ENCODE measurements around the gene ADAM11.
"Not testable (repeated sequence)": the region's sequence is repeated elsewhere in the genome, so short reads cannot be mapped to it uniquely, and the experiment has no call there.

Gene ADAM11

DNA sequence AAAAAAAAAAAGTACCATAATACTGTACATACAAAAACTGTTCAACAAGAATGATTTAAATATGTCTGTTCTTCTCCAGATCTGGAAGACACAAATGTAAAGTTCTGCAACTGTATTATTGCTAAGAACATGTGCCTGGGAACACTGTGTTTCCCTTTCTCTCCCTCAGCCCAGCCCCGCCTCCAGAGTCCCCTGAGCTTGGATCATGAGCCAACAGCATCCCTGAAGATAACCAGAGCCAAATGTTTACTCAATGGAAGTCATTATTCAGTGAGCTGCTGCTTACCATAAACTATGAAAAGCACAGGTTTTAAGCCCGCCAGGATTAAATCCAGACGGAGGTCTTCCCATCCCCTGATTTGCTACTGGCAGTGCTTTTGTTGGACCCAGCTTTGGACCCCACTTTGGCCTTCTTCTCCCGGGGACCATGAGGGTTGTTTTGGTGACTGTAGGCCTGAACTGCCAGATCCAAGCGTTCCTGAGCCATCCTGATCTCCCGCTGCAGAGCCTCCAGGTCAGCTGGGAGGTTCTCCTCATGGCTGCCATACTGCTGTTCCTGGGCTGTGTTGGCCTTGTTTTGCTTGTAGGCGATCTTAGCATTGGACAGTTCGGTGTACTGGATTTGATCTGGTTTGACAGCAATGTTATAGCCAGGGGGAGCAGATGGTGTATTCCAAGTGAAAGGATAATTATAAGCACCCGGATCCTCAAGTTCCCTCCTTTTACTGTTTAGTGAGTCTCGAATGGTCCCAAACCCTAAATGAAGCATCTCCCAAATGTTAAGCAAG, 45.7 kb downstream of the ADAM11 start:
- H3K9me3 ChIP-seq (ENCODE audit: control insufficient read depth in 1 of 2, low read length in 2 of 2), result no peaks in the 10 kb centered on the region
- H3K4me3 ChIP-seq (ENCODE audit: low read depth in 1 of 2, low read length in 2 of 2), result no peak overlapping the region
- H3K27ac ChIP-seq (ENCODE audit: low read length), result peak overlapping the region; percentile 82
- H3K36me3 ChIP-seq (ENCODE audit: control insufficient read depth in 1 of 2, insufficient read depth in 2 of 2, low read length in 2 of 2), result no peaks in the 10 kb centered on the region
- H3K4me1 ChIP-seq (ENCODE audit: control insufficient read depth in 1 of 2, insufficient read depth in 2 of 2, low read length in 2 of 2), result peaks cover 7 to 36% of the 10 kb centered on the region in 2 donors
- H3K27me3 ChIP-seq (ENCODE audit: low read depth, low read length), result no peaks in the 10 kb centered on the region

DNA sequence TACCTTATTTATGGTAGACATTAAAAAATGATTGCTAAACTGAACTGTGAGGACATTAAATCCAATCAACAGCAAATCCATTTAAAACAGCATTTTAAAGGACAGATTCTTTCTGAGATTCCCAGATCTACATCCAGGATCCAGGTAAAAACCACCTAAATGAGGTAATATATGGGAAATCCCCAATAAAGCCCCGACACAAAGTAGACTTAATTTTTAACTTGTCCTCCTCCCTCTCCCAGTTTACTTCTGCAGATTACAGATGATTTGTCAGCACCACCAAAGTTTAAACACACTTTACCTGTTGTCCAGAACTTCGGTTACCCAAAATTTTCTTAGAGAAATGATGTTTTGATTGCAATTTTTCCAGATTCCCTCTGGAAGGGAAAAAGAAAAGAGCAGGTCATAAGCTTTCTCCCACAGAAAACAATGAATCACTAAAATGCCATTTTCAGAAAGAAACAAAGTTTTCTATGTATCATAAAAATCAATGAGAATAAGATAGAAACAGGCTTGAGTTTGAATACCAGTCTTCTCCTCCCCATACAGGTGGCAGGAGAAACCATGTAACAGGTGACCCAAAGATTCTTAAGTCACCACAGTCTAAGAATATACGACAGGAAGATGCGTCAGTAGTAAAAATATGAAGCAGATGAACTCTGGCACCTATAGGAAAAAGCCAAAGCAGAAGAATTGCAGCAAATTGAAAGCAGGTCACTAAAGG, 48.5 kb downstream of the ADAM11 start:
- Histone ChIP-seq H3K27ac (ENCODE audit: low read length) (peak overlapping the region; percentile 22), H3K27me3 (ENCODE audit: low read depth, low read length) (no peaks in the 10 kb centered on the region), H3K9me3 (ENCODE audit: control insufficient read depth in 1 of 2, low read length in 2 of 2) (no peaks in the 10 kb centered on the region), H3K4me1 (ENCODE audit: control insufficient read depth in 1 of 2, insufficient read depth in 2 of 2, low read length in 2 of 2) (peaks cover 7 to 36% of the 10 kb centered on the region in 2 donors), H3K36me3 (ENCODE audit: control insufficient read depth in 1 of 2, insufficient read depth in 2 of 2, low read length in 2 of 2) (no peaks in the 10 kb centered on the region), H3K4me3 (ENCODE audit: low read depth in 1 of 2, low read length in 2 of 2) (no peak overlapping the region)

DNA sequence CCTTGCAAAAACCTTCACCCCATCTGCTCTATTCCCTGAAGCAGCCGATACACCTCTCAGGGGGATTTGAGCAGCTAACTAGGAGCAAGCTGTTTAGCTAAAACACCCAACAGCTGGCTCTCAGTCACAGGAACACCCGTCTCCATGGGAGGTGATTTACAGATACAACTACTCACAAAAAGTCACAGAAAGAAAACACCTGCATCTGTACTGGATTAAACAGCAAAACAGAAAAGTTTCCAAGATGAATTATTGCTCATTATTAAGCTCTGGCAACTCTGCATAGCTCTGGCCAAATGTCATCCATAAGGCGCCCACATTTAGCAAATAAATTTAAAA, 49.0 kb downstream of the ADAM11 start:
- no peak overlapping the region for H3K4me3 ChIP-seq (ENCODE audit: low read depth in 1 of 2, low read length in 2 of 2)
- H3K4me1 ChIP-seq (ENCODE audit: control insufficient read depth in 1 of 2, insufficient read depth in 2 of 2, low read length in 2 of 2), result peaks cover 7 to 34% of the 10 kb centered on the region in 2 donors
- H3K36me3 ChIP-seq (ENCODE audit: control insufficient read depth in 1 of 2, insufficient read depth in 2 of 2, low read length in 2 of 2), result no peaks in the 10 kb centered on the region
- peak overlapping the region; percentile 22 for H3K27ac ChIP-seq (ENCODE audit: low read length)
- no peaks in the 10 kb centered on the region for H3K9me3 ChIP-seq (ENCODE audit: control insufficient read depth in 1 of 2, low read length in 2 of 2)
- no peaks in the 10 kb centered on the region for H3K27me3 ChIP-seq (ENCODE audit: low read depth, low read length)

DNA sequence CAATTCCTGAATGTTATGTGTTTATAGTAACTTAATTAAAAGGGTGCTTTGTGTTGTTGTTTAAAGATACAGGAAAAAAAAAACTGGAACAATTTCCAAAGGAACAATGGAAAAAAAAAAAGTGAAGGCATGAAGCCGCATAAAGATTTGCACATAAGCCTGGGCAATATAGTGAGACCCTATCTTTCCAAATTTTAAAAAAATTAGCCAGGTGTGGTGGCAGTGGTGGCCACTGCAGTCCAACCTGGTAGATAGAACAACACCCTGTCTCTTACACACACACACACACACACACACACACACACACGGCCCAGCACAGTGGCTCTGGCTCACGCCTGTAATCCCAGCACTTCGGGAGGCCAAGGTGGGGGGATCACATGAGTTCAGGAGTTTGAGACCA, 49.4 kb downstream of the ADAM11 start:
- Histone ChIP-seq H3K36me3 (ENCODE audit: control insufficient read depth in 1 of 2, insufficient read depth in 2 of 2, low read length in 2 of 2) (no peaks in the 10 kb centered on the region), H3K4me3 (ENCODE audit: low read depth in 1 of 2, low read length in 2 of 2) (no peak overlapping the region), H3K4me1 (ENCODE audit: control insufficient read depth in 1 of 2, insufficient read depth in 2 of 2, low read length in 2 of 2) (peaks cover 7 to 30% of the 10 kb centered on the region in 2 donors), H3K27ac (ENCODE audit: low read length) (peak overlapping the region; percentile 22), H3K9me3 (ENCODE audit: control insufficient read depth in 1 of 2, low read length in 2 of 2) (no peaks in the 10 kb centered on the region), H3K27me3 (ENCODE audit: low read depth, low read length) (no peaks in the 10 kb centered on the region)

DNA sequence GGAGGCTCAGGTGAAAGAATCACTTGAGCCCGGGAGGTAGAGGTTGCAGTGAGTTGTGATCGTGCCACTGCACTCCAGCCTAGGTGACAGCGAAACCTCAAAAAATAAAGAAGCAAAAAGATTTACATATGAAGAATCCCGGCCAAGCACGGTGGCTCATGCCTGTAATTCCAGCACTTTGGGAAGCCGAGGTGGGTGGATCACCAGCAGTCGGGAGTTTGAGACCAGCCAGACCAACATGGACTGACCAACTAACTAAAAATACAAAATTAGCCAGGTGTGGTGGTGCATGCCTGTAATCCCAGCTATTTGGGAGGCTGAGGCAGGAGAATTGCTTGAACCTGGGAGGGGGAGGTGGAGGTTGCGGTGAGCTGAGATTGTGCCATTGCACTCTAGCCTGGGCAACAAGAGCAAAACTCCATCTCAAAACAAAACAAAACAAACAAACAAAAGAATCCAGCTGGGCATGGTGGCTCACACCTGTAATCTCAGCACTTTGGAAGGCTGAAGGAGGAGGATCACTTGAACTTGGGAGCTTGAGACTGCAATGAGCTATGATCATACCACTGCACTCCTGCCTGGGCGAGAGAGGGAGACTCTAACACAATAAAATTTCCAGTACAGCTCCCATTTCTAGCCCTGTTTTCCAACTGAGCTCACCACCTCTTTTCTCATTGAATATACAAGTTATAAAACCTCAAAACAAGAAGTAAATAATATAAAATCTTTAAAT, 50.0 kb downstream of the ADAM11 start:
- not testable (repeated sequence) for H3K4me3 ChIP-seq (ENCODE audit: low read depth in 1 of 2, low read length in 2 of 2); H3K27ac ChIP-seq (ENCODE audit: low read length); H3K9me3 ChIP-seq (ENCODE audit: control insufficient read depth in 1 of 2, low read length in 2 of 2); H3K36me3 ChIP-seq (ENCODE audit: control insufficient read depth in 1 of 2, insufficient read depth in 2 of 2, low read length in 2 of 2); H3K27me3 ChIP-seq (ENCODE audit: low read depth, low read length)
- H3K4me1 ChIP-seq (ENCODE audit: control insufficient read depth in 1 of 2, insufficient read depth in 2 of 2, low read length in 2 of 2), result peaks cover 3 to 25% of the 10 kb centered on the region in 2 donors

DNA sequence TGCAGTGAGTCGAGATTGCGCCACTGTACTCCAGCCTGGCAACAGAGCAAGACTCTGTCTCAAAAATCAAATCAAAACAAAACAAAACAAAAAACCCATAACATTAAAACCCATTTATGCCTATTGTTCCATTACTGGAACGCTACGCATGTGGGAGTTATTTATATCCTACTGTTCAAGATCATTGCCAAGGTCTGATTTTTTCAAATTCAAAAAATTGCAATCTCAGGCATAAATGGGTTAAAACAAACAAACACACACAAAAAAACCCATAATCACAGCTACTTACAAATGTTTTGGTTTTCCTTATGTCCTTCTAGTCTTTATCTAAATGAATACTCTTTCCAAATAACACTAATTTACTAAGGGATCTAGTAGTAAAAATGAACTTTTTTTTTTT, 53.5 kb downstream of the ADAM11 start:
- Histone ChIP-seq H3K27ac (ENCODE audit: low read length) (peak overlapping the region; percentile 23), H3K9me3 (ENCODE audit: control insufficient read depth in 1 of 2, low read length in 2 of 2) (no peaks in the 10 kb centered on the region), H3K27me3 (ENCODE audit: low read depth, low read length) (no peaks in the 10 kb centered on the region), H3K36me3 (ENCODE audit: control insufficient read depth in 1 of 2, insufficient read depth in 2 of 2, low read length in 2 of 2) (no peaks in the 10 kb centered on the region), H3K4me3 (ENCODE audit: low read depth in 1 of 2, low read length in 2 of 2) (no peak overlapping the region), H3K4me1 (ENCODE audit: control insufficient read depth in 1 of 2, insufficient read depth in 2 of 2, low read length in 2 of 2) (peaks cover 0 to 5% of the 10 kb centered on the region in 2 donors)

DNA sequence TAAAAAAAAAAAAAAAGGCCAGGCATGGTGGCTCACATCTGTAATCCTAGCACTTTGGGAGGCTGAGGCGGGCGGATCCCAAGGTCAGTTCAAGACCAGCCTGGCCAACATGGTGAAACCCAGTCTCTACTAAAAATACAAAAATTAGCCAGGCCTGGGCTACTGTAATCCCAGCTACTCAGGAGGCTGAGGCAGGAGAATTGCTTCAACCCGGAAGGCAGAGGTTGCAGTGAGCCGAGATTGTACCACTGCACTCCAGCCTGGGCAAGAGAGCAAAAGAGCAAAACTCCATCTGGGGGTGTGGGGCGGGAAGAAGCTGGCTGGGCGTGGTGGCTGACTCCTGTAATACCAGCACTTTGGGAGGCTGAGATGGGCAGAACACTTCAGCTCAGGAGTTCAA, 59.7 kb downstream of the ADAM11 start:
- not testable (repeated sequence) for H3K36me3 ChIP-seq (ENCODE audit: control insufficient read depth in 1 of 2, insufficient read depth in 2 of 2, low read length in 2 of 2); H3K4me1 ChIP-seq (ENCODE audit: control insufficient read depth in 1 of 2, insufficient read depth in 2 of 2, low read length in 2 of 2); H3K27ac ChIP-seq (ENCODE audit: low read length); H3K27me3 ChIP-seq (ENCODE audit: low read depth, low read length); H3K9me3 ChIP-seq (ENCODE audit: control insufficient read depth in 1 of 2, low read length in 2 of 2); H3K4me3 ChIP-seq (ENCODE audit: low read depth in 1 of 2, low read length in 2 of 2)

DNA sequence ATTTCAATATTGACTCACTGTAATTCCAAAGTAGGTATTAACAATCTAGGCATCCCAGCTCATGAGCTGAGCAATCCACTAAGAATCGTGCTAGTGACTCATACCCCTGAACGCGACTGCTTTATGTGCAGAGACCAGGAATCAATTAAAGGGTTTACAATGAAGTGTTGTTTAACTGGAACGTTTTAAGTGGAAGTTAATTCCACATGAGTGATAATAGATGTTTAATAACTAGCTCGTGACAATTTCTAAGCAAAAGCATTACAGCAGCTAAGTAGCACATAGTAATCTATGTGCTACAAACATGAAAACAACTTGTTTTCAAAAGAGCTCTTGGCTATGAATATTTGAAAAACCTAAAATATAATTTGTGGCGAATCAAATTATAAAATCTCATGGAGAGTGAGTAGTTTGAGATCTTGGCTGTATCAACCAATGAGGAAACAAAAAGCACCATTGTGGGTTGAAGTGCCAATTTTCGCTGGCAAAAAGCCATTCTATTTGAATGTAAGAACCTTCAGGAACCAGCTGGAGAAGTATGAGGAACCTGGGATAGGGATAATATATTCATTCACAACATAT, 61.9 kb downstream of the ADAM11 start:
- Histone ChIP-seq H3K27ac (ENCODE audit: low read length) (peak overlapping the region; percentile 80), H3K36me3 (ENCODE audit: control insufficient read depth in 1 of 2, insufficient read depth in 2 of 2, low read length in 2 of 2) (no peaks in the 10 kb centered on the region), H3K4me1 (ENCODE audit: control insufficient read depth in 1 of 2, insufficient read depth in 2 of 2, low read length in 2 of 2) (no peaks in the 10 kb centered on the region), H3K9me3 (ENCODE audit: control insufficient read depth in 1 of 2, low read length in 2 of 2) (no peaks in the 10 kb centered on the region), H3K4me3 (ENCODE audit: low read depth in 1 of 2, low read length in 2 of 2) (no peak overlapping the region), H3K27me3 (ENCODE audit: low read depth, low read length) (no peaks in the 10 kb centered on the region)

DNA sequence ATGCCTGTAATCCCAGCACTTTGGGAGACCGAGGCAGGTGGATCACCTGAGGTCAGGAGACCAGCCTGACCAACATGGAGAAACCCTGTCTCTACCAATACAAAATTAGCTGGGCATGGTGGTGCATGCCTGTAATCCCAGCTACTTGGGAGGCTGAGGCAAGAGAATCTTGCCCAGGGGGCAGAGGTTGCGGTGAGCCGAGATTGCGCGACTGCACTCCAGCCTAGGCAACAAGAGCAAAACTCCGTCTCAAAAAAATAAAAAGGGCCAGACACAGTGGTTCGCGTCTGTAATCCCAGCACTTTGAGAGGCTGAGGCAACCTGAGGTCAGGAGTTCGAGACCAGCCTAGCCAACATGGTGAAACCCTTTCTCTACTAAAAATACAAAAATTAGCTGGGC, 66.4 kb downstream of the ADAM11 start:
- H3K9me3 ChIP-seq (ENCODE audit: control insufficient read depth in 1 of 2, low read length in 2 of 2); H3K27ac ChIP-seq (ENCODE audit: low read length); H3K4me1 ChIP-seq (ENCODE audit: control insufficient read depth in 1 of 2, insufficient read depth in 2 of 2, low read length in 2 of 2); H3K36me3 ChIP-seq (ENCODE audit: control insufficient read depth in 1 of 2, insufficient read depth in 2 of 2, low read length in 2 of 2); H3K4me3 ChIP-seq (ENCODE audit: low read depth in 1 of 2, low read length in 2 of 2): not testable (repeated sequence)
- H3K27me3 ChIP-seq (ENCODE audit: low read depth, low read length), result peaks cover 23% of the 10 kb centered on the region

DNA sequence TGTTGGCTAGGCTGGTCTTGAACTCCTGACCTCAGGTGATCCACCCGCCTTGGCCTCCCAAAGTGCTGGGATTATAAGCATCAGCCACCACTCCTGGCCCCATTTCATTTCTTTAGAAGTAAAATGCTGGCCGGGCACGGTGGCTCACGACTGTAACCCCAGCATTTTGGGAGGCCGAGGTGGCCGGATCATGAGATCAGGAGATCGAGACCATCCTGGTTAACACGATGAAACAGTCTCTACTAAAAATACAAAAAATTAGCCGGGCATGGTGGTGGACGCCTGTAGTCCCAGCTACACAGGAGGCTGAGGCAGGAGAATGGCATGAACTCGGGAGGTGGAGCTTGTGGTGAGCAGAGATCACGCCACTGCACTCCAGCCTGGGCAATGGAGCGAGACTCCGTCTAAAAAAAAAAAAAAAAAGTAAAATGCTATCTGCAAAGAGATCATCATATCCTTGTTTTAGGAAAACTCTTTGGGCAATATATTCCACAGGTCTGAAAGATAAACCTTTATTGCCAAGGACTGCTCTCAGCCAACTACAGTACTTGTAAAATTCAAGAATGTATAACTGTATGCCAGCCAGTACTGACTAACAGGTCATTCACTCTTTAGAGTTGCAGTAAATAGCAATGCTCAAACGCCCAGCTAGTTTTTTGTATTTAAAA, 67.5 kb downstream of the ADAM11 start:
- H3K9me3 ChIP-seq (ENCODE audit: control insufficient read depth in 1 of 2, low read length in 2 of 2), result no peaks in the 10 kb centered on the region
- no peak overlapping the region for H3K4me3 ChIP-seq (ENCODE audit: low read depth in 1 of 2, low read length in 2 of 2)
- no peak overlapping the region for H3K27ac ChIP-seq (ENCODE audit: low read length)
- peaks cover 33% of the 10 kb centered on the region for H3K27me3 ChIP-seq (ENCODE audit: low read depth, low read length)
- no peaks in the 10 kb centered on the region for H3K36me3 ChIP-seq (ENCODE audit: control insufficient read depth in 1 of 2, insufficient read depth in 2 of 2, low read length in 2 of 2)
- no peaks in the 10 kb centered on the region for H3K4me1 ChIP-seq (ENCODE audit: control insufficient read depth in 1 of 2, insufficient read depth in 2 of 2, low read length in 2 of 2)

DNA sequence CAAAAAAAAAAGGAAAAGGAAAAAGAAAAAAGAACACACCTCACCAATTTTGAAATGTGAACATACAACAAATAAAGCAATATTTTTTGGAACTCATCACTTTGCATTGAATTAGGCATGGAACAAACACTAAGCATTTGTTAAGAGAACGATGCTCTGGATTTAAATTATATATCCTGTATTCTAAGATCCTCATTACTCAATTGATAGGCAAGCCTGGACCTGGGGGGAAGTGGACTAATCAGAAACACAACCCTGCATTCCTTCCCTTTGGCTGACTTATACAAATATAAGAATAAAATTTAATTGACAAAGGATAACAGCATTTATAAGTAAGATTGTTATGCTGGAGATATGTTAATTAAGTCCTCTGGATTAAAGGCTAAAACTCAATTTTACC, 69.1 kb downstream of the ADAM11 start:
- Histone ChIP-seq H3K27ac (ENCODE audit: low read length) (peak overlapping the region; percentile 79), H3K4me3 (ENCODE audit: low read depth in 1 of 2, low read length in 2 of 2) (peak overlapping the region in 1 of 2 donors; percentile 68), H3K27me3 (ENCODE audit: low read depth, low read length) (peaks cover 33% of the 10 kb centered on the region), H3K9me3 (ENCODE audit: control insufficient read depth in 1 of 2, low read length in 2 of 2) (no peaks in the 10 kb centered on the region), H3K36me3 (ENCODE audit: control insufficient read depth in 1 of 2, insufficient read depth in 2 of 2, low read length in 2 of 2) (no peaks in the 10 kb centered on the region), H3K4me1 (ENCODE audit: control insufficient read depth in 1 of 2, insufficient read depth in 2 of 2, low read length in 2 of 2) (no peaks in the 10 kb centered on the region)
